HL-60/S4 treated with phorbol 12-myristate 13-acetate at 8.2 ng/mL for 4 days and 3 days (cell line): ENCODE data around the gene NUP188.

Experiments
- in situ Hi-C: fragments of 300-500 bp; cut with MboI; formaldehyde crosslinking; loops from 2 replicates; pipeline ENCODE4 v1.15.0; 2022; ENCODE audit warnings: low sequenced_read_pairs

NUP188 gene

DNA sequence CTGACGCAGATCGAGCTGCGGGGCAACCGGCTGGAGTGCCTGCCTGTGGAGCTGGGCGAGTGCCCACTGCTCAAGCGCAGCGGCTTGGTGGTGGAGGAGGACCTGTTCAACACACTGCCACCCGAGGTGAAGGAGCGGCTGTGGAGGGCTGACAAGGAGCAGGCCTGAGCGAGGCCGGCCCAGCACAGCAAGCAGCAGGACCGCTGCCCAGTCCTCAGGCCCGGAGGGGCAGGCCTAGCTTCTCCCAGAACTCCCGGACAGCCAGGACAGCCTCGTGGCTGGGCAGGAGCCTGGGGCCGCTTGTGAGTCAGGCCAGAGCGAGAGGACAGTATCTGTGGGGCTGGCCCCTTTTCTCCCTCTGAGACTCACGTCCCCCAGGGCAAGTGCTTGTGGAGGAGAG, 31.3 kb upstream of the NUP188 start:
- in situ Hi-C loops, result no loop called here

DNA sequence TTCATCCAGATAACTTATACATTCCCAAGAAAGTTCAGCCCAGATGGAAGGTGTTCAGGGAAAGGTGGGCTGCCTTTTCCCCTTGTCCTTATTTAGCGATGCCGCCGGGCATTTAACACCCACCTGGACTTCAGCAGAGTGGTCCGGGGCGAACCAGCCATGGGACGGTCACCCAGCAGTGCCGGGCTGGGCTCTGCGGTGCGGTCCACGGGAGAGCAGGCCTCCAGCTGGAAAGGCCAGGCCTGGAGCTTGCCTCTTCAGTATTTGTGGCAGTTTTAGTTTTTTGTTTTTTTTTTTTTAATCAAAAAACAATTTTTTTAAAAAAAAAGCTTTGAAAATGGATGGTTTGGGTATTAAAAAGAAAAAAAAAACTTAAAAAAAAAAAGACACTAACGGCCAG, 30.8 kb upstream of the NUP188 start:
- in situ Hi-C loops, result no loop called here

DNA sequence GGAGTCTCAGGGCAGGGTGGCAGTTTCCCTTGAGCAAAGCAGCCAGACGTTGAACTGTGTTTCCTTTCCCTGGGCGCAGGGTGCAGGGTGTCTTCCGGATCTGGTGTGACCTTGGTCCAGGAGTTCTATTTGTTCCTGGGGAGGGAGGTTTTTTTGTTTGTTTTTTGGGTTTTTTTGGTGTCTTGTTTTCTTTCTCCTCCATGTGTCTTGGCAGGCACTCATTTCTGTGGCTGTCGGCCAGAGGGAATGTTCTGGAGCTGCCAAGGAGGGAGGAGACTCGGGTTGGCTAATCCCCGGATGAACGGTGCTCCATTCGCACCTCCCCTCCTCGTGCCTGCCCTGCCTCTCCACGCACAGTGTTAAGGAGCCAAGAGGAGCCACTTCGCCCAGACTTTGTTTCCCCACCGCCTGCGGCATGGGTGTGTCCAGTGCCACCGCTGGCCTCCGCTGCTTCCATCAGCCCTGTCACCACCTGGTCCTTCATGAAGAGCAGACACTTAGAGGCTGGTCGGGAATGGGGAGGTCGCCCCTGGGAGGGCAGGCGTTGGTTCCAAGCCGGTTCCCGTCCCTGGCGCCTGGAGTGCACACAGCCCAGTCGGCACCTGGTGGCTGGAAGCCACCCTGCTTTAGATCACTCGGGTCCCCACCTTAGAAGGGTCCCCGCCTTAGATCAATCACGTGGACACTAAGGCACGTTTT, 30.2 kb upstream of the NUP188 start:
- in situ Hi-C loops, result no loop called here

DNA sequence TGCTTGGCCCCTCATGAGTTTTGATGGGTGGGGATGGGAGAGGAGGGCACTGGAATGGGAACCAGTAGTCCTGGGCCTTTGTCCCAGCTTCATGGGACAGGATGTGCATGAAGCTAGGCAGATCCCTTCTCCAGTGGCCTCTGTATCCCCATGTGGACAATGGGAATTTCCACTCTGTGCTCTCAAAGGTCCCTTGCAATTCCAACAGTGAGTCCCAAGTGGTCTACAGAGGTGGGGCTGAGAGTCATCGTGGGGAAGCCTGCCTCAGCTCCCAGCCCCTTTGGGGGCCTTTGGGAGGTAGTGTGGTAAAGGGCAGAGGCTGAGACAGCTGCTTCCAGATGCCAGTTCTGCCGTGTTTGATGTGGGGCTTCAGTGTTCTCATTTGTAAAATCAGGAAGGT, 28.6 kb upstream of the NUP188 start:
- in situ Hi-C loops, result no loop called here

DNA sequence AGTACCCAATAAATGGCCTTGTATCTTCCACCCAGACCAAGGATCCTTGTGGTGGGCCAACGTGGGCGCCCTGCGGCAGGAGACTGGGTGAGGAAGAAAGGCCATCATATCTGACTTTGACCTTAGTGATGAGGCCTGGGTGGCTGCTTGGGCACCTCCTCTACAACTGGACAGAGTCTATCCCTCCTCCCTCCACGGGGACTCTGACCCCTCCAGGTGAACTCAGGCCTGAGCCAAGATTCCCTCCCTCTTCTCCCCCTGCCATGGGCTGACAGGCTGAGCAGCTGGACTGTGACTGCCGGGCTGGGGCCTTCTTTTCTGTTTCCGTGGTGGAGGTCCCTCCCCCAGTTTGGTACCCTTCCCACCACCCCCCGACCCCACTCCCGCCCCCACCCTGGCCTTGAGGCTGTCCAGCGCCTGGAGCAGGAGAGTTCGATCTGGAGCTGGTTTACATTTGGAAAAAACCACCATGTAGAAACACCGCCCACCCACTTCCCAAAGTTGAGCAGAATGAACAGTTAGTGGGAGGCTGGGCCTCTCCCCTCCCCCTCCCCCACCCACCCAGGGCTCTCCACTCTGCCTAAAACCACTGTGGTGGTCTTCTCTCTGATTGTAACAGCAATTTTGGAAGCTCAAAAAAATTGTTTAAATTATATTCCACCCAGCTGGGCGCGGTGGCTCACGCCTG, 28.0 kb upstream of the NUP188 start:
- in situ Hi-C loops, result loop anchor here (10.0 kb wide), 1 partner anchor 65 kb away; no protein-coding TSS in a partner anchor

DNA sequence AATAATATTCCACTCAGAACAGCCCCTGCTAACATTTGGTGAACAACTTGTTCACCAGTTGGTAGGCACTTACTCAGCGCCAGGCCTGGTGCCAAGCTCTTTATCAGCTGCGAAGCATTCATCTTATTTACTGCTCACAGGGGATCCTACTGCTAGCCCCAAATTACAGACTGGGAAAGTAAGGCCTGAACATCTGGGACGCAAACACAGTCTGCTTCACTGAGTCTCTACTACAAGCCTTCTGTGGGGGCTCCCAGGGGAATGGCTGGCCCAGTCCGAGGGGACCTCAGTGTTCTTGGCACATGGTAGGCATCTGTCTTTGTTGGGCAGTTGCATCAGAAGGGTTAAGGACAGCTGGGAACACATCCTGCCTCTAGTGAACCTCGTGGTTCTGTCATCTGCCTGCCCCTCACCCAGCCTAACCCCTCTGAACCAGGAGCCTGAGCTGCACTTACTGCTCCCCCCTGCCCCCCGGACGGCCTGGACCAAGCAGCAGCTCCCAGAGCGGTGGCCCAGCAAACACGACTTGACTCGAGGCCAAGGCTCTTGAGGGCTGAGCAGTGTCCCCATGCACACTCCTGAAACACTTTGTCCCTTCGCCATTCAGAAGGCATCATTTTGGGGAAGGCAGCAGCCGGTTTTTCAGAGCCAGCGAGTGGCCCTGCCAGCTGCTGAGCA, 27.0 kb upstream of the NUP188 start, which contains the start of gene PHYHD1:
Gene PHYHD1 (plus strand): TSS at position 602 of the 678 bp plus-strand sequence. CDS start 1,342 bp downstream, outside the sequence.
- in situ Hi-C loops, result loop anchor here (10.0 kb wide), 1 partner anchor 66 kb away; no protein-coding TSS in a partner anchor

DNA sequence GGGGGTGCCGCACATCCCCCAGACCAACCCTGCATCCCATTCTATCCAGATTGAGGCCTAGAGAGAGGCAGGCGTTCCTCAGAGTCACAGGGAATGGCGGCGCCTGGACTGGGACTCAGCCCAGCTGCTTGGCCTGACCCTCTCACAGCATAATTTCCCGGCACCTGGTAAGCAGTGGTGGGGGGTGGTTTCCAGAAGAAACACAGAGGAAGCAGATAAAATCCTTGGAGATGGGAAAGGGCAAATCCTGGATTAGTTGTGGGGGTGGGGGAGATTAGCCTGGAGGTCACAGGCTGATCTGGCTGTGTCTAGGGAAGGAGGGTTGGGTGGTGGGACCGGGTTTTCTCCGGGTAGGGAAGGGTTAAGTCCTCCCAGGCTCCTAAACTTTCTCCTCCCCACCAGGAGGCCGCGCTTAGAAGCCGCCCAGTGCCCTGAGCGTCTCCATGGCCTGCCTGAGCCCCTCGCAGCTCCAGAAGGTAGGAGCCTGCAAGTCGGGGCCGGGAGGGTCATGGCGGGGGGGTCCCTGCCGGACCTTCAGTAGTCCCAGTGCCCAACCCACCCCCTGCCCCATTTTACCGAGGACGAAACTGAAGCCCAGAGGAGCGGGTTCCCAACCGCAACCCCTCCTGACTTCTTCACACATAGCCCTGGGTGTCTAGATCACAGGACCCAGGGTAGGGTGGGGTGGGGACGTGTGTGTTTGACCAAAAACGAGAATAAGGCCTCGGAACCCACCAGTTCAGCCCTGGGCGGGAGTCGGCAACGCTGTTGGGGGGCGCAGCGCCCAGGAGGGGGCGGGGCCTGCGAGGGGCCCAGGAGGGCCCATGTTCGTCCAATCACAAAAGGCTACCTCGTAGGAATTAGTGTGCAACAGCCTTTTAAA, 25.4 kb upstream of the NUP188 start:
- in situ Hi-C loops, result loop anchor here (10.0 kb wide), 1 partner anchor 67 kb away; no protein-coding TSS in a partner anchor

DNA sequence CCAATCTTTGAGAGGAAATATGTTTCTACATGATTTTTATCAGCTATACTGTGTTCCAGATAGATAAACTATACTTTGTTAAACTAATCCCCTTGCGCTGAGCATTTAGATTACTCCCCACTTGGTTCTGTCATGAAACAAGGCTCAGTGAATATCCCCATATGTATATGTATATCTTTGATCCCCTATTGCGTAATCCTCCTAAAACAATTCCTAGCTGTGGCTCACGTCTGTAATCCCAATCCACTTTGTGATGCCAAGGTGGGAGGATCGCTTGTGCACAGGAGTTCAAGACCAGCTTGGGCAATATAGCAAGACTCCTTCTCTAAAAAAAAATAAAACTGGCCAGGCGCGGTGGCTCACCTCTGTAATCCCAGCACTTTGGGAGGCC, 24.0 kb upstream of the NUP188 start:
- in situ Hi-C loops, result loop anchor here (10.0 kb wide), 1 partner anchor 69 kb away; no protein-coding TSS in a partner anchor

DNA sequence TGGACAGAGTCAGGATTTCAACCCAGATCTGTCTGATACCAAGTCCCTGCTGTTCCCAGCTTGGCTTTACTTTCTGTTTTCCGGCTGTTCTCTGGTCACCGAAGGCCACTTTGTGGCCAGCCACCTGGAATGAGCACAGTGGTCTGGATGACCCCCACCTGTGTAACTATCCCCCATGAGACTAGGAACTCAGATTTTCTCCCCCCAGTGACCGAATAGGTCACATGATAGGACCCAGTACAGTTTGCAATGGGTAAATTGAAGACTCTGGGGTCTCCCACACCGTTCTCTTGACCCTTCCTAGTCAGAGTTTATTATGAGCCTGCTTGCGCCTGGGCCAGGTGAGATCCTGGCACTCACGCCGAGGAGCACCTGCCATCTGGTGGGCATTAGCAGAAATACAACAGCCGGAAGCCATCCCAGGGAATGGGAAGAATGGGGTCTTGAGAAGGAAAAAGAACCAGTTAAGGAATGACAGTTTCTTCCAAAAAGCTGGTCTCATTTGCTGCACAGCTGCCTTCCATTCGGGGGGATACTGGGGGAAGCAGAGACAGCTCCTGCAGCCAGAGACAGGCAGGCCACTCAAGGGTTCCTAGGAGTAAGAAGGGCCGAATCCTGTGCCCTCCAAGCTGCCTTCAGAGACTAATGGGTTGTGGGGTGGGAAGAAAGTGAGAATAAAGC, 19.6 kb upstream of the NUP188 start:
- in situ Hi-C loops, result loop anchor here (10.0 kb wide), 1 partner anchor 73 kb away; no protein-coding TSS in a partner anchor

DNA sequence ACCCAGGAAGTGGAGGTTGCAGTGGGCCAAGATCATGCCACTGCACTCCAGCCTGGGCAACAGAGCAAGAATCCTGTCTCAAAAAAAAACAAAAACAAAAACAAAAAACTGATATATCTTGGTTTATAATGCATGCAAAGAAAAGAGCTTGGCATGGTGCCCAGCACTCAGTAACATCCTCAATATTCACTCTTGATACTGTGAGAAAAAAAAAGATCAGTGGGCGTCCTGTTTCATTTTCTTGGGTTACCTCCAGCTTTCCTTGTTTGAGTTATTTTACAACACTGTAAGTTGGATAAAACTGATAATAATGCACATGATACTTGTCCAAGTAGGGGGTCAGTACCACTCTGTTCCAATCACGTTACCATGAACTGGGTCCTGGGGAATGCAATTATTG, 18.9 kb upstream of the NUP188 start:
- in situ Hi-C loops, result loop anchor here (10.0 kb wide), 1 partner anchor 74 kb away; no protein-coding TSS in a partner anchor

DNA sequence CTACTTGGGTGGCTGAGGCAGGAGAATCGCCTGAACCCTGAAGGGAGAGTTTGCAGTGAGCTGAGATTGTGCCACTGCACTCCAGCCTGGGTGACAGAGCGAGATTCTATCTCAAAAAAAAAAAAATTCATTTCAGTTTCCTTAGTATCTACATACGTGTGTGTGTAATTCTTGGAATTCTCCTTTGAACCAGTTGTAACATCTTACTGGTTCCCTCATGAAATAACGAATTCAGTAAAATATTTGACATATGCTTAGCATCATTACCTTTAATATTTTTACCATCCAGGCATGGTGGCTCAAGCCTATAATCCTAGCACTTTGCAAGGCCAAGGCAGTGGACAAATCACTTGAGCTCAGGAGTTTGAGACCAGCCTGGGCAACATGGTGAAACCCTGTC, 17.9 kb upstream of the NUP188 start:
- in situ Hi-C loops, result loop anchor here (10.0 kb wide), 1 partner anchor 75 kb away; no protein-coding TSS in a partner anchor

DNA sequence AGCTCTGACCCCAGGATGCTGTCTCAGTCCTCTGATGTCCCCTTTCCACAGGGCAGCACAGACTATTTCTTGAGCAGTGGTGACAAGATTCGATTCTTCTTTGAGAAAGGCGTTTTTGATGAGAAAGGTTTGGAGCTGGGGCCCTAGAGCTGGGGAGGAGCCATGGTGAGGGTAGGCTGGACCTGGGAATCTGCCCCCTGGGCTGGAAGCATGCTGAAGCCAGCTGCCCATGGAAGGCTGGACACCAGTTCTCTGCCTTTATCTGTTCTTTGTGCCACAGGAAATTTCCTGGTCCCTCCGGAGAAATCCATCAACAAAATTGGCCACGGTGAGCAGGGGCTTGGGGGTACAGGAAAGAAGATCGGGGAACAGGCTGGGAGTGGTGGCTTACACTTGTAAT, 13.8 kb upstream of the NUP188 start:
- in situ Hi-C loops, result no loop called here

DNA sequence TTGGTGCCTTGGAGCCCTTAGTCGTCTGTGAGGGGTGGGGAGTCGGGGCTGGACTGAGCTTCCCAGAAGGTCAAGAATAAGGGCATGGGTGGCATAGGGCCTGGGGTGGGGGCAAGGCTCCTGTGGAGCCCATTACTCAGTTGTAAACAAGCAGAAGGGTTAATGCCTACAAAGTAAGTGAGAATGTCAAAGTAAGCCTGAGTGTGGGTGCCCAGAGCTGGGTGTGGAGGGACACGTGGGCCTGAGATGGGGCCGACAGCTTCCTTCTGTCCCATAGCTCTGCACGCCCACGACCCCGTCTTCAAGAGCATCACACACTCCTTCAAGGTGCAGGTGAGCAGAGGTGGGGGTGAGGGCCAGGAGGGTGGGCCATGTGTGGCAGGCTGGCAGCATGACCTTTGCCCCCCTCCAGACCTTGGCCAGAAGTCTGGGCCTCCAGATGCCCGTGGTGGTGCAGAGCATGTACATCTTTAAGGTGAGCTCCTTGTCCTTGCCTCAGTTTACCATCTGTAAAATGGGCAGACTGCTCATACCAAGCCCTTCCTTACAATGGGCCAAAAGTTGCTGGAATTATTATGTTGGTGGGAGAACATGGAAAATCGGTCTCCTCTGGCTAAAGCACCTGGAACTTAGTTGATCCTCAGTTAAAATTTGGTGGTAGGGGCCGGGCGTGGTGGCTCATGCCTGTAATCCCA, 11.2 kb upstream of the NUP188 start:
- in situ Hi-C loops, result no loop called here

DNA sequence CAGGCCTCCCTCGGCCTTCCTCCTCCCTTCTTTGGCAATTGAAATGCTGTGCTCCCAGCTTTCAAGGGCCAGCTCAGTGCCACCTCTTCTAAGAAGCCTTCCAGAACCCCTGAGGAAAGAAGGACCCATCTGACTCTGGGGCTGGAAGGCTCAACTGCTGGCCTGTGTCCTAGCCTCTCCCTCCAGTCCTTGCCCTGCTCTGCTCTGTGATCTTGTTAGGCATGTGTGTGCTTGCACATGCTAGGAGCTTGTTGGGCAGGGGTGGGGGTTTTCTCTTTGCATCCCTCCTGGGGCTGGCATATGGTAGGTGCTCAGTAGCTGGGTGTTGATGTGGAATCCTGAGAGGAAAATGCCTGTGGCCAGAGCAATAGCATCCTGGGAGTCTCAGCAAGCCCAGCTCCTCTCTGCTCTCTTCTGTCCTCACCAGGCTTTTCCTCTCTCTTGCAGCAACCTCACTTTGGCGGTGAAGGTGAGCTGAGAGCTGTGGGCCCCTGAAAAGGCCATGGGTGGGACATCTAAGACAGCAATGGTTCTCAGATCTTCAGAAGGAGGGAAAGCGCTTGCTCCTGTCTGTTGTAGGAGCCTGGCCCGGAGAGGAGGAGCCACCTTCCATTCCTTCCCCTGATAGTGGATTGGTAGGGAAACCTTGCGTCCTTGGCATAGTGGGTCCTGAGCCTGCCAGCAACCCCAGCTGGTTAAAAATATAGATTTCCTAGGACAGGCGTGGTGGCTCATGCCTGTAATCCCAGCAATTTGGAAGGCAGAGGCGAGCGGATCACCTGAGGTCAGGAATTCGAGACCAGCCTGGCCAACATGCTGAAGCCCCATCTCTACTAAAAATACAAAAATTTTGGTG, 10.0 kb upstream of the NUP188 start:
- in situ Hi-C loops, result no loop called here

DNA sequence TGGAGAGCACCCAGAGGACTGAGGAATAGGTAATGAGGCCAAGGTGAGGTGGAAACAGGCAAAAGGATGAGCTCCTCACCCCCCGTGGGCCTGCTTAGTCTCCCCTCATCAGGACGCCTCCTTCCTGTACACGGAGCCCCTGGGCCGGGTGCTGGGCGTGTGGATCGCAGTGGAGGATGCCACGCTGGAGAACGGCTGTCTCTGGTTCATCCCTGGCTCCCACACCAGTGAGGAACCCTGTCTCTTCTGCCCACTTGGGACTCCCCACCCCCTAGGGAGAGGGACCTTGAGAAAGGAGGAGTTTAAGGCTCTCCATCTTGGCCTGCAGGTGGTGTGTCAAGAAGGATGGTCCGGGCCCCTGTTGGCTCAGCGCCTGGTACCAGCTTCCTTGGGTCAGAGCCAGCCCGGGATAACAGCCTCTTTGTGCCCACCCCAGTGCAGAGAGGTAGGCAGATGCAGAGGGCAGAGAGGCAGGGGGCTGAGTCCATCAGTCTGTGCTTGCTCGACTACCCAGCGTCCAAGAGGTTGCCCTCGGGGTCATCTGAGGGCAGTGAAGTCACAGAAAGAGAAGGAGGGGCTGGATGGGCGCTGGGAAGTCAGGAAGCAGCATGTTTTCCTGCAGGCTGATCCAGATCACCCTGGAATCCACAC, 7.1 kb upstream of the NUP188 start:
- in situ Hi-C loops, result no loop called here

DNA sequence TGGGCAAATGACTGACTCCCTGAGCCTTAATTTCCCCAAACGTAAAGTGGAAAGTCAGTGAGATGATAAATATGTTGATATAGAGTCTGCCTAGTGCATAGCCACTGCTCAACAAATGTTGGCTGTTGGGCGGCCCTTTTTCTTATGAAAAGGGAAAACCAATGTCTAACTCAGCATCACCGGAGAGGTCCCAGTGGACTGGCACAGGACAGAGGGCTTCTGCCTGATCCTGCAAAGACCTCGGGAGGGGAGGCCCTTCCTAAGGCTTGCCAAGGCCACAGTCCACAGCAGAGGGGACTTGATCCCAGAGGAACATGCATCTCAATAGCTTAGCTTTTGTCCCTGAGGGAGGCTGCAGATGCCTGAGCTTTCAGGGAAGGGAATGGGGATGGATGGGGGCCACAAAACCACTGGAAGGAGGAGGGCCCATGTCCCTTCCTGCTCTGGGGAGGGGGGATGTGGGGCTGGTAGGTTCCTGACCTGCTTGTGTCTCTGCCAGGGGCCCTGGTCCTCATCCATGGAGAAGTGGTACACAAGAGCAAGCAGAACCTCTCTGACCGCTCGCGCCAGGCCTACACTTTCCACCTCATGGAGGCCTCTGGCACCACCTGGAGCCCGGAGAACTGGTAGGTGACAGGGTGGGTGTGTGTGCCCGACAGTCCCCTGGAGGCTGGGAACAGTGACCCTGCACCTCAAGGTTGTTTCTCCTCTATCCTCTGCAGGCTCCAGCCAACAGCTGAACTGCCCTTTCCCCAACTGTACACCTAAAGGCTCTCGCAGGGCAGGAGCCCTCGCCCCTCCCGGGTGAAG, 6.3 kb upstream of the NUP188 start:
- in situ Hi-C loops, result no loop called here
